Chondrocyte (in vitro differentiated cells): ENCODE results near the gene VSTM5. TPM values are rescaled to one million over a fixed set of nuclear protein-coding genes. Genes with fewer than 3 reads are reported as not detected.

Source experiments
- DNase-seq: peaks from one replicate; pipeline ENCODE4 v3.0.0; 2021; ENCODE audit warnings: mixed read lengths, low spot score
- H3K27ac Mint-ChIP-seq: one replicate; pipeline ENCODE4 v1.8.0; 2021; ENCODE audit warnings: mild to moderate bottlenecking, moderate library complexity, mixed read lengths; ENCODE audit not compliant: unreplicated experiment
- H3K27me3 Mint-ChIP-seq: 2 replicates; pipeline ENCODE4 v1.8.0; 2021; ENCODE audit warnings: low read depth, mixed read lengths
- H3K36me3 Mint-ChIP-seq: 2 replicates; pipeline ENCODE4 v1.8.0; 2021; ENCODE audit warnings: low read depth, mixed read lengths
- H3K4me1 Mint-ChIP-seq: 2 replicates; pipeline ENCODE4 v1.8.0; 2021; ENCODE audit warnings: low read depth, mild to moderate bottlenecking, mixed read lengths
- H3K4me3 Mint-ChIP-seq: one replicate; pipeline ENCODE4 v1.8.0; 2021; ENCODE audit warnings: mild to moderate bottlenecking, moderate library complexity, mixed read lengths; ENCODE audit not compliant: unreplicated experiment
- H3K9me3 Mint-ChIP-seq: 2 replicates; pipeline ENCODE4 v1.8.0; 2021; ENCODE audit warnings: low read depth, mixed read lengths
- total RNA-seq: library from RNA; stranded (reverse); gene quantifications from 3 replicates; pipeline ENCODE4 v1.2.1, GENCODE V29; 2021
- TF ChIP-seq, protein P1 (sequence below): fragments of 200-600 bp; sonication (generic); IDR thresholded peaks from 2 replicates; pipeline ENCODE4 v1.5.0; 2021; ENCODE audit warnings: antibody characterized with exemption, mild to moderate bottlenecking, moderate library complexity

The VSTM5 gene
- total RNA-seq, 1 donor from 2014 or later: not detected

DNA sequence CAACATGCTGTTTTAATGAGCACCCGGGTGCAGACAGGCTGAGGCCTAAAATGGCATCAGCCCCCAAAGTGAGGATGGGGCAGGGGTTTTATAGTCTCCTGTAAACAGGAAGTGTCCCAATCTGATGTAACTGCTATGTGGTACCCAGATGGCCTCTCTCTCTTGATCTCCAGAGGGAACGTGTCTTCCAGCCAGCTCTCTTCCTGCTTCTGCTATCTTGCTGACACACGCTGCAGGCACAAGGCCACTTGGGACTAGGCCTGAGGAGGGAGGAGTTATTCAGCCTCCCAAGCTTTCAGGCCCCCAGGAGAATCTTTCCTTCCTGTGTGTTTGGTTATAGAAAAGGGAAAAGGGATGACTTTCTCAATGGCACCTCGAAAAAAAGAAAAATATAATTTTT lies 11.4 kb upstream of the VSTM5 start:
- TF ChIP-seq, protein P1, sequence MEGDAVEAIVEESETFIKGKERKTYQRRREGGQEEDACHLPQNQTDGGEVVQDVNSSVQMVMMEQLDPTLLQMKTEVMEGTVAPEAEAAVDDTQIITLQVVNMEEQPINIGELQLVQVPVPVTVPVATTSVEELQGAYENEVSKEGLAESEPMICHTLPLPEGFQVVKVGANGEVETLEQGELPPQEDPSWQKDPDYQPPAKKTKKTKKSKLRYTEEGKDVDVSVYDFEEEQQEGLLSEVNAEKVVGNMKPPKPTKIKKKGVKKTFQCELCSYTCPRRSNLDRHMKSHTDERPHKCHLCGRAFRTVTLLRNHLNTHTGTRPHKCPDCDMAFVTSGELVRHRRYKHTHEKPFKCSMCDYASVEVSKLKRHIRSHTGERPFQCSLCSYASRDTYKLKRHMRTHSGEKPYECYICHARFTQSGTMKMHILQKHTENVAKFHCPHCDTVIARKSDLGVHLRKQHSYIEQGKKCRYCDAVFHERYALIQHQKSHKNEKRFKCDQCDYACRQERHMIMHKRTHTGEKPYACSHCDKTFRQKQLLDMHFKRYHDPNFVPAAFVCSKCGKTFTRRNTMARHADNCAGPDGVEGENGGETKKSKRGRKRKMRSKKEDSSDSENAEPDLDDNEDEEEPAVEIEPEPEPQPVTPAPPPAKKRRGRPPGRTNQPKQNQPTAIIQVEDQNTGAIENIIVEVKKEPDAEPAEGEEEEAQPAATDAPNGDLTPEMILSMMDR: no peak
- Mint-ChIP-seq H3K4me3 (no peak overlapping the region), H3K36me3 (no peaks in the 10 kb centered on the region), H3K4me1 (peaks cover 13% of the 10 kb centered on the region), H3K27ac (no peak overlapping the region), H3K9me3 (no peaks in the 10 kb centered on the region), H3K27me3 (no peaks in the 10 kb centered on the region)
- DNase-seq: no peak

DNA sequence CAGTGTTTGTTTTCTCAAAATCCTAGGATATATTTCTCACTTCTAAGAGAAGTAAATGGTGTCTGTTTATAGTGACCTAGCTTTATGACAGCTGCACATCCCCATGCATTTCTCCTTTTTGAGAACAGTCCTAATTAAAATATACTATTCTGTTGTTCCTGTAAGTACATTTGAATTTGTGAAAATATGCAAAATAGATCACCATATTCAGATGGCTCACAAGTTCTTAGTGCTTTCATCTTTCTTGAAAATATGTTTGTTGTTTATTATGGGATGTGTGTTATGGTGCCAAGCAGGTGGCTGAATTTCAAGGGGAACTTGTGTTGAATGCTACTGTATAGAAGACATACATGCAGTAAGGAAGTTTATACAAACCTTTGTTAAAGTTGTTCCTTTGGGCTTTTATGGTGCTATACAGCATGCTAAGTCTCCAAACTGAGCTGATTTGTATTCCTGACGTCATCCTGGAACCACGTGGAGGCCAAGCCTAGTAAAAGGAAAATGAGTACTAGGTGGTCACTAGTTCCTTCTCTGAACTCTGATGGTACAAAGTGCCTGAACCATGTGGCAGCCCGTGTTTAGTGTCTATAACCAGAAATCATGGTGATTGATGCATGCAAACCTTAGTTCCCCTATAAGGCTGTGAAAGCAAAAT lies 7.8 kb upstream of the VSTM5 start:
- H3K27me3 Mint-ChIP-seq: no peaks in the 10 kb centered on the region
- TF ChIP-seq, protein P1: no peak
- no peak overlapping the region for H3K27ac Mint-ChIP-seq
- H3K4me1 Mint-ChIP-seq: peaks cover 13% of the 10 kb centered on the region
- no peak overlapping the region for H3K4me3 Mint-ChIP-seq
- peaks cover 2% of the 10 kb centered on the region for H3K36me3 Mint-ChIP-seq
- no peaks in the 10 kb centered on the region for H3K9me3 Mint-ChIP-seq
- DNase-seq: no peak

DNA sequence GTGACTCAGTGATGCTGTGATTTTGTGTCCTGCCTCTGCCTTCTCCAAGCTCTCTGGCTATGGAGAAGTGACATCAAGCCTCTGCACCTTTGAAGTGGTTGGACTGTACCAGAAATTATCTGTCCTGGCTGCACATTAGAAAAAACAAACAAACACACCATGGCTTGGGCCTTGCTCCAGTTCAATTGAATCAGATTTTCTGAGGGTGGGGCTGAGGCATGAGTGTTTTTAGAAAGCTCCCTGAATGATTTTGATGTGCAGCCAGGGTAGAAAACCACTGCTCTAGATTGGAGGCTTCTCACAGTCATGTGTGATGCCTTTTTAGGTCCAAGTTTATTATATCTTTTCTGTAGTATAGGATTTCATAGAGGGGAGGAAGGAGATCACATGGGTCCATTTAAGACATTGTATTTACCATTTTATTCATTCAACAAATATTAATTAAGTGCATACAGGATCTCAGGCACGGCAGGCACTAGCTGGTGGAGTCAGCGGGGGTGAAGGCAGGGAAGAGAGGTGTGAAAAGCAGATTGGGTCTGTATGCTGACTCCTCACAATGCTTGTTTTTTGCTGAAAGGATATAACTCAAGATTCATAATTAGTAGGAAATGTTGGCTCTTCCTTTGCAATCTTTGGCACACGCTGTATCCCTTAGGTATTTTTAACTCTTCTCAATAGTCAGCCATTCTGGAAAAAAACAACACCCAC lies 7.1 kb upstream of the VSTM5 start:
- Mint-ChIP-seq H3K4me1 (peaks cover 13% of the 10 kb centered on the region), H3K27ac (no peak overlapping the region), H3K27me3 (no peaks in the 10 kb centered on the region), H3K9me3 (no peaks in the 10 kb centered on the region), H3K36me3 (peaks cover 2% of the 10 kb centered on the region), H3K4me3 (no peak overlapping the region)
- DNase-seq: no peak
- TF ChIP-seq, protein P1: no peak

DNA sequence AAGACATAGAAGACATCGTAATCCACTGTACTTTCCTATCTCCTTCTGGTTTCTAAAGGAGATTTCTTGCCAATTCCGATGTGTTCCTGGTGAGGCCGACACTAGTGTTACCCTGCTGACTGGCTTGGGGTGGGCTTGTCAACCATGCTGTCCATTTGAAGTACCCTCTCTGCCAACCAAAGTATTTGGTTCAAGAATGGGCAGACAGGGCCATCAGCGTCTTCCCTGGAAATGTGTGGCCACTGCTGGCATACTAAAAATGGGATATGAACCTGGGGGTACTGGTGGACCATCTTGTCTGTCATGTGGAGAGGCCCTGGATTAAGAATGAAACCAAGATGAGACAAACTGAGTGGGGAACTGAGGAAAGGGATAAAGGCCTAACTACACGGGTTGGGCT lies 1.8 kb upstream of the VSTM5 start:
- no peak overlapping the region for H3K27ac Mint-ChIP-seq
- DNase-seq: no peak
- H3K27me3 Mint-ChIP-seq: no peaks in the 10 kb centered on the region
- TF ChIP-seq, protein P1: no peak
- no peaks in the 10 kb centered on the region for H3K9me3 Mint-ChIP-seq
- H3K36me3 Mint-ChIP-seq: peaks cover 2% of the 10 kb centered on the region
- no peaks in the 10 kb centered on the region for H3K4me1 Mint-ChIP-seq
- no peak overlapping the region for H3K4me3 Mint-ChIP-seq

- Mint-ChIP-seq H3K9me3 (no peaks in the 10 kb centered on the region), H3K36me3 (no peaks in the 10 kb centered on the region), H3K27ac (no peak overlapping the region), H3K27me3 (no peaks in the 10 kb centered on the region), H3K4me3 (no peak overlapping the region), H3K4me1 (peaks cover 6% of the 10 kb centered on the region)
- TF ChIP-seq, protein P1: no peak
- DNase-seq: no peak
Observed at GRCh38 chr11:93849751-93850593, 446 bp downstream of the VSTM5 start.
